ENCODE measurements around the gene PSG7.
"Not testable (repeated sequence)": the region's sequence is repeated elsewhere in the genome, so short reads cannot be mapped to it uniquely, and the experiment has no call there.

Gene PSG7

GRCh38 chr19:42942187-42942789 lies 5.3 kb upstream of the PSG7 start:
- Histone ChIP-seq H3K27ac (ENCODE audit: poor library complexity, severe bottlenecking) (no peak overlapping the region), H3K4me1 (ENCODE audit: insufficient read depth, poor library complexity, severe bottlenecking) (no peaks in the 10 kb centered on the region), H3K36me3 (ENCODE audit: low read depth) (no peaks in the 10 kb centered on the region), H3K9me3 (ENCODE audit: severe bottlenecking) (no peaks in the 10 kb centered on the region), H3K4me3 (ENCODE audit: severe bottlenecking) (no peak overlapping the region), H3K27me3 (ENCODE audit: insufficient read depth, poor library complexity, severe bottlenecking) (no peaks in the 10 kb centered on the region)
- ATAC-seq (ENCODE audit: low read depth) (no peak), DNase-seq (ENCODE audit: low spot score) (no peak)
- TF ChIP-seq CTCF (IDR thresholded peaks at IDR 0.05; ENCODE audit: poor library complexity, severe bottlenecking), result peak; percentile 59

- Histone ChIP-seq H3K27ac (ENCODE audit: poor library complexity, severe bottlenecking) (peak overlapping the region; percentile 95), H3K4me1 (ENCODE audit: insufficient read depth, poor library complexity, severe bottlenecking) (peaks cover 18% of the 10 kb centered on the region)
- not testable (repeated sequence) for DNase-seq (ENCODE audit: low spot score); H3K27me3 ChIP-seq (ENCODE audit: insufficient read depth, poor library complexity, severe bottlenecking); H3K36me3 ChIP-seq (ENCODE audit: low read depth); H3K9me3 ChIP-seq (ENCODE audit: severe bottlenecking); H3K4me3 ChIP-seq (ENCODE audit: severe bottlenecking); ATAC-seq (ENCODE audit: low read depth)
Observed at GRCh38 chr19:42934726-42935125, 2.3 kb downstream of the PSG7 start.

- H3K27ac ChIP-seq (ENCODE audit: poor library complexity, severe bottlenecking), result peak overlapping the region; percentile 95
- H3K4me3 ChIP-seq (ENCODE audit: severe bottlenecking); H3K36me3 ChIP-seq (ENCODE audit: low read depth); ATAC-seq (ENCODE audit: low read depth); H3K27me3 ChIP-seq (ENCODE audit: insufficient read depth, poor library complexity, severe bottlenecking); DNase-seq (ENCODE audit: low spot score); H3K9me3 ChIP-seq (ENCODE audit: severe bottlenecking): not testable (repeated sequence)
- H3K4me1 ChIP-seq (ENCODE audit: insufficient read depth, poor library complexity, severe bottlenecking), result peaks cover 18% of the 10 kb centered on the region
Observed at GRCh38 chr19:42934183-42934582, 2.8 kb downstream of the PSG7 start.

- H3K27ac ChIP-seq (ENCODE audit: poor library complexity, severe bottlenecking), result peak overlapping the region; percentile 95
- not testable (repeated sequence) for ATAC-seq (ENCODE audit: low read depth); DNase-seq (ENCODE audit: low spot score); H3K4me3 ChIP-seq (ENCODE audit: severe bottlenecking); H3K9me3 ChIP-seq (ENCODE audit: severe bottlenecking); H3K27me3 ChIP-seq (ENCODE audit: insufficient read depth, poor library complexity, severe bottlenecking); H3K36me3 ChIP-seq (ENCODE audit: low read depth)
- H3K4me1 ChIP-seq (ENCODE audit: insufficient read depth, poor library complexity, severe bottlenecking), result peaks cover 18% of the 10 kb centered on the region
Observed at GRCh38 chr19:42933412-42933811, 3.6 kb downstream of the PSG7 start.

GRCh38 chr19:42932485-42933101 lies 4.4 kb downstream of the PSG7 start:
- H3K27me3 ChIP-seq (ENCODE audit: insufficient read depth, poor library complexity, severe bottlenecking); ATAC-seq (ENCODE audit: low read depth): not testable (repeated sequence)
- peak overlapping the region; percentile 95 for H3K27ac ChIP-seq (ENCODE audit: poor library complexity, severe bottlenecking)

GRCh38 chr19:42930214-42930613 lies 6.8 kb downstream of the PSG7 start:
- not testable (repeated sequence) for H3K36me3 ChIP-seq (ENCODE audit: low read depth); ATAC-seq (ENCODE audit: low read depth); H3K27ac ChIP-seq (ENCODE audit: poor library complexity, severe bottlenecking); H3K4me3 ChIP-seq (ENCODE audit: severe bottlenecking); H3K27me3 ChIP-seq (ENCODE audit: insufficient read depth, poor library complexity, severe bottlenecking); H3K9me3 ChIP-seq (ENCODE audit: severe bottlenecking); DNase-seq (ENCODE audit: low spot score)
- peaks cover 18% of the 10 kb centered on the region for H3K4me1 ChIP-seq (ENCODE audit: insufficient read depth, poor library complexity, severe bottlenecking)
- TF ChIP-seq CTCF (IDR thresholded peaks at IDR 0.05; ENCODE audit: poor library complexity, severe bottlenecking), result peak; percentile 81

More at GRCh38 chr19:42932485-42933101, 4.4 kb downstream of the PSG7 start:
- H3K4me1 ChIP-seq (ENCODE audit: insufficient read depth, poor library complexity, severe bottlenecking), result peaks cover 18% of the 10 kb centered on the region
- H3K9me3 ChIP-seq (ENCODE audit: severe bottlenecking); DNase-seq (ENCODE audit: low spot score); H3K36me3 ChIP-seq (ENCODE audit: low read depth); H3K4me3 ChIP-seq (ENCODE audit: severe bottlenecking): not testable (repeated sequence)

GRCh38 chr19:42928896-42929295 lies 8.1 kb downstream of the PSG7 start:
- H3K27me3 ChIP-seq (ENCODE audit: insufficient read depth, poor library complexity, severe bottlenecking), result no peaks in the 10 kb centered on the region
- H3K27ac ChIP-seq (ENCODE audit: poor library complexity, severe bottlenecking), result no peak overlapping the region
- no peaks in the 10 kb centered on the region for H3K36me3 ChIP-seq (ENCODE audit: low read depth)
- DNase-seq (ENCODE audit: low spot score), result no peak
- no peak for ATAC-seq (ENCODE audit: low read depth)
- H3K4me1 ChIP-seq (ENCODE audit: insufficient read depth, poor library complexity, severe bottlenecking), result peaks cover 17% of the 10 kb centered on the region
- no peaks in the 10 kb centered on the region for H3K9me3 ChIP-seq (ENCODE audit: severe bottlenecking)
- TF ChIP-seq CTCF (IDR thresholded peaks at IDR 0.05; ENCODE audit: poor library complexity, severe bottlenecking), result no peak
- H3K4me3 ChIP-seq (ENCODE audit: severe bottlenecking), result no peak overlapping the region

Data from RWPE2 (cell line).